NT2/D1 (cell line): ENCODE data around the gene LRRC61.

Source experiments
- SUZ12 ChIP-seq: IDR thresholded peaks from 2 replicates; pipeline ENCODE4 v1.6.1; 2011; ENCODE audit not compliant: insufficient read length, insufficient read depth; ENCODE audit errors: extremely low read depth
- YY1 ChIP-seq: IDR thresholded peaks from 2 replicates; pipeline ENCODE4 v1.6.1; 2011; ENCODE audit not compliant: insufficient read length, insufficient read depth
- ZNF274 ChIP-seq: IDR thresholded peaks from 2 replicates; pipeline ENCODE4 v1.6.1; 2011; ENCODE audit warnings: mild to moderate bottlenecking, low read depth, low read length

DNA sequence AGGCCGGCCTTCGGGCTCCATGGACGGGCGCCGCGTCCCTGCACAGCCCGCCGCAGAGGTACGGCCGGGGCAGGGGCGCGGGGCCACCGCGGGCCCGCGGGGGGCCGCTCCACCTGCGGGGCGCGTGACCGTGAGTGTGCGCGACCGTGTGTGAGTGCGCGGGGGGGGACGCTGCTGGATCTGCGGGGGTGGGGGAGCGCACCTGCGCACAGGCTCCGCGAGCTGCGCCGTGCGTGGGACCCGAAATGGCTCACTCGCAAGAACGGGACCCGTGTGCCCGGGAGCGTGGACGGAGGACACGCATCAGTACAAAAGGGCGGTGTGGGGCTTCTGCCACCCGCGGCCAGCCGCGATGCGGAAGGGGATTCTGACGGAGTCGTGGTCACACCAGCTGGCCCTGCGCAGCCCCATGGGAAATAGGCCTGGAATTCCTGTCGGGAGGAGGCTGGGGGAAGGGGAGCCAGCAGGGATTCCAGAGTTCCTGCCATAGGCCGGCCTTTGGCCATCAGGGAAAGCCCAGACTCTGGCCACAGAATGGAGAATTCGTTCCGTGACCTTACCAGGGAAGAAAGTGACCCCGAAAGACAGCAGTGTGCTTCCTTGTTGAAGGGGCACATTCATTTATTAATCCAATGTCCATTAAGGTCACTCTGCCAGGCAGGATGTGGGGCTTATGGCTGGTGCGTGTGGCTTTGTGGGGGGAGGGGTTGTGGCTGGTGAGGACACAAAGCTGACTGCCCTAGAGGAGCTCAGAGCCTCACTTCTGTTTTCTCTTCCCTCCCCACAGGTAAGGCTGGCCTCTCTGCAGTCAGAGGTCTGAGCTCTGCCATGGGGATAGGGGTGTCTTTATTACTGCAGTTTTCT lies 46.0 kb downstream of the LRRC61 start:
- TF ChIP-seq ZNF274, result no peak
- peak; percentile 8 for TF ChIP-seq YY1
- TF ChIP-seq SUZ12, result no peak
